GM06990 (cell line): ENCODE data around the gene DNM1.
A peak's percentile ranks its signal among the peaks of the same experiment; 100 is the strongest.

Source experiments
- DNase-seq: peaks from one replicate; pipeline ENCODE4 v3.0.0-alpha.2; 2011; ENCODE audit not compliant: insufficient read length; ENCODE audit errors: extremely low read depth
- H3K27me3 ChIP-seq: replicated peaks from 2 replicates; pipeline ENCODE4 v1.6.0; 2011; ENCODE audit warnings: low read length; ENCODE audit not compliant: control insufficient read depth, insufficient read depth
- H3K36me3 ChIP-seq: 2 replicates; pipeline ENCODE4 v1.5.1; 2011; ENCODE audit warnings: low read length; ENCODE audit not compliant: control insufficient read depth, insufficient read depth
- H3K4me3 ChIP-seq: replicated peaks from 2 replicates; pipeline ENCODE4 v1.5.1; 2011; ENCODE audit warnings: low read depth, mild to moderate bottlenecking, control low read depth, low read length
- TF ChIP-seq, protein P1 (sequence below): IDR thresholded peaks from 2 replicates; pipeline ENCODE4 v1.5.1; 2011; ENCODE audit warnings: low read length, control low read depth, mild to moderate bottlenecking, inconsistent platforms; ENCODE audit not compliant: insufficient read depth, poor library complexity, severe bottlenecking

Gene DNM1

DNA sequence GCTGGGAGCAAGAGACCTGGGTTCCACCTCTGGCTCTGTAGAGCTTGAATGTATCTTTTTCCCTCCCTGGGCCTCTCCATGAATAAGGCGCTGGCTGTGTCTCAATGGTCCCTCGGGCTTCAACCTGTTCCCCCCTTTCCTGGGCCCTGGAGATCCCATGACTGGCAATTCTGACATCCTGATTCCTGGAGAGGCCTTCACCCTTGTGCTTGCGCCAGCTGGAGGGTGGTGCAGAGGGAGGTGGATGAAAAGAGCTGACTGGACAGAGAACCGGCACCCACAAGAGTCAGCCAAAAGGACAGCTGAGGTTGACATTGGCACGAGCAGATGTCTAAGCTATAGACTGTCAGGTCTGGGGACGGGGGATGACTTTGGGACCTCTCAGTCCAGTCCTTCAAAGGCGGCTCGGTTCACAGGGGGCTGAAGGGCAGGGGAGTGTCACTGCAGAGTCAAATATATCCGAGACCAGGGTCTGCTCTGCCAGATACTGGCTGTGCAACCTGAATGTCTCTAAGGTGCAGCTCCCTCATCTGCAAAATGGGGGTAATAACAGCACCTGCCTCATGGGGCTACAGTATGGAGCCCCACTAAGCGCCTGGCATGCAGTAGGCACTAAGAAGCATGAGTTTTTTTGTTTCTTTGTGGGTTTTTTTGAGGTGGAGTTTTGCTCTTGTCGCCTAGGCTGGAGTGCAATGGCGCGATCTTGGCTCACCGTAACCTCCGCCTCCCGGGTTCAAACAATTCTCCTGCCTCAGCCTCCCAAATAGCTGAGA lies 13.8 kb downstream of the DNM1 start:
- TF ChIP-seq, protein P1, sequence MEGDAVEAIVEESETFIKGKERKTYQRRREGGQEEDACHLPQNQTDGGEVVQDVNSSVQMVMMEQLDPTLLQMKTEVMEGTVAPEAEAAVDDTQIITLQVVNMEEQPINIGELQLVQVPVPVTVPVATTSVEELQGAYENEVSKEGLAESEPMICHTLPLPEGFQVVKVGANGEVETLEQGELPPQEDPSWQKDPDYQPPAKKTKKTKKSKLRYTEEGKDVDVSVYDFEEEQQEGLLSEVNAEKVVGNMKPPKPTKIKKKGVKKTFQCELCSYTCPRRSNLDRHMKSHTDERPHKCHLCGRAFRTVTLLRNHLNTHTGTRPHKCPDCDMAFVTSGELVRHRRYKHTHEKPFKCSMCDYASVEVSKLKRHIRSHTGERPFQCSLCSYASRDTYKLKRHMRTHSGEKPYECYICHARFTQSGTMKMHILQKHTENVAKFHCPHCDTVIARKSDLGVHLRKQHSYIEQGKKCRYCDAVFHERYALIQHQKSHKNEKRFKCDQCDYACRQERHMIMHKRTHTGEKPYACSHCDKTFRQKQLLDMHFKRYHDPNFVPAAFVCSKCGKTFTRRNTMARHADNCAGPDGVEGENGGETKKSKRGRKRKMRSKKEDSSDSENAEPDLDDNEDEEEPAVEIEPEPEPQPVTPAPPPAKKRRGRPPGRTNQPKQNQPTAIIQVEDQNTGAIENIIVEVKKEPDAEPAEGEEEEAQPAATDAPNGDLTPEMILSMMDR: no peak
- Histone ChIP-seq H3K4me3 (no peak overlapping the region), H3K36me3 (no peaks in the 10 kb centered on the region), H3K27me3 (no peaks in the 10 kb centered on the region)
- no peak for DNase-seq

DNA sequence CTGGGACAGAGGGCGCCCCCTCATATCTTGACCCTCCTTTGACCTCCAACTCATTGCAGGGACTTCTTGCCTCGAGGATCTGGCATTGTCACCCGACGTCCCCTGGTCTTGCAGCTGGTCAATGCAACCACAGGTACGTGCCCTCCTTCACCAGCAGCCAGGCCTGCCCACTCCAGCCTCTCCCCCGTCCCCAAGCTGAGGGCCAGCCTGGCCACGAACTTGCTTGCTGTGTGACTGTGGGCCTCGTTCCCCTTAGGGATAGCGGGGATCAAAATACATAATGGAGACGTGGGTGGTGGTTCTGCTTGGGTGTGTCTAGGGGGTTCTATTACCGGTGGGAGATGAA lies 15.0 kb downstream of the DNM1 start:
- DNase-seq: no peak
- Histone ChIP-seq H3K27me3 (no peaks in the 10 kb centered on the region), H3K4me3 (peak overlapping the region; percentile 63), H3K36me3 (no peaks in the 10 kb centered on the region)
- TF ChIP-seq, protein P1: no peak

DNA sequence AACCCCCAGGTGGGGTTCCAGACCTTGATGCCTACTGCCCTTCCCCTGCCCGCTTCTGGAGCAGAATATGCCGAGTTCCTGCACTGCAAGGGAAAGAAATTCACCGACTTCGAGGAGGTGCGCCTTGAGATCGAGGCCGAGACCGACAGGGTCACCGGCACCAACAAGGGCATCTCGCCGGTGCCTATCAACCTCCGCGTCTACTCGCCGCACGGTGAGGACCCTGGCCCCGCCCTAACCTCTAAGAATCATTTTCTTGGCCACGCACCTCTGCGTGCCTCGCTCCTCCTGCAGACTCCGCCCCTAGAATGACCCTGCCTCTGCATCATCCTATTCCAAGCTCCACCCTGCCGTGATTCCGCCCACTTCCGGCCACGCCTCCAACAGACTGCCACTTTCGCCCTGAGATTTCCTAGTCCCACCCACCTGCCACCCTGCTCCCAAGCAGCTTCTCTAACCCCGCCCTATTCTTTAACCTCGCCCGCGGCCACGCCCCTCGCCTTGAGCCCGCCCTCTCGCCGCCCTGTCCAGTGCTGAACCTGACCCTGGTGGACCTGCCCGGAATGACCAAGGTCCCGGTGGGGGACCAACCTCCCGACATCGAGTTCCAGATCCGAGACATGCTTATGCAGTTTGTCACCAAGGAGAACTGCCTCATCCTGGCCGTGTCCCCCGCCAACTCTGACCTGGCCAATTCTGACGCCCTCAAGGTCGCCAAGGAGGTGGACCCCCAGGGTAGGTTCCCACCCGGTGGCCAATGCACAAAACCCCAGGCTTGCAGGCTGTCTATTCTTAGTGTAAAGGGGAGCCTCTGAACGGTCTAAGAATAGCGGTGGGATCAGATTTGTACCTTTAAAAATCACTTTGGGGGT lies 15.6 kb downstream of the DNM1 start:
- Histone ChIP-seq H3K27me3 (no peaks in the 10 kb centered on the region), H3K36me3 (no peaks in the 10 kb centered on the region), H3K4me3 (peak overlapping the region; percentile 63)
- TF ChIP-seq, protein P1: no peak
- DNase-seq: peak; percentile 91

DNA sequence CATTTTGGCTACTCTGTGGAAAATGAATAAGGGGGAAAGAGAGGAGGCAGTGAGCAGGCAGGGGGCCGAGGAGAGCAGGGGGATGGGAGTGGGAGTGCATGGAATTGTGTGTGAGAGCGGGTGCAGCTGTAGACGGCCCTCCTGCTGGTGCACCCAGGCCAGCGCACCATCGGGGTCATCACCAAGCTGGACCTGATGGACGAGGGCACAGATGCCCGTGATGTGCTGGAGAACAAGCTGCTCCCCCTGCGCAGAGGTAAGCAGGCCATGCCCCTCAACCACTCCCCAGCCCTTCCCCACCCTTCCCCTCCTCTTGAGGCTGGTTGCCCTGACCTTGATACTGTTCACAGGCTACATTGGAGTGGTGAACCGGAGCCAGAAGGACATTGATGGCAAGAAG lies 16.7 kb downstream of the DNM1 start:
- no peaks in the 10 kb centered on the region for H3K36me3 ChIP-seq
- TF ChIP-seq, protein P1: no peak
- no peak for DNase-seq
- H3K4me3 ChIP-seq: no peak overlapping the region
- no peaks in the 10 kb centered on the region; the same call in 1 of the 2 replicates for H3K27me3 ChIP-seq

DNA sequence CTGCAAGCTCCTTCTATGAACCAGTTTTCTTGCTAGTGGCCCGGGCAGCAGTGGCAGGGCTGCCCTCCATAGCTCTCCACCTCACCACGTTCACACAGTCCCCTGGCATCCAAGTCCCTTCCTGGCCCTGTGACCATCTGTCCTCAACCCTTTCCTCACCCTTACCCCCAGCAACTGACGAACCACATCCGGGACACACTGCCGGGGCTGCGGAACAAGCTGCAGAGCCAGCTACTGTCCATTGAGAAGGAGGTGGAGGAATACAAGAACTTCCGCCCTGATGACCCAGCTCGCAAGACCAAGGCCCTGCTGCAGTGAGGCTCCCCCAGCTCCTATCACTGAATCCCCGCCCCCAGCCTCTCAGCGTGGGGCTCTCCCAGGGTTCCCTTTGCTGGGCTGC lies 18.8 kb downstream of the DNM1 start:
- TF ChIP-seq, protein P1: no peak
- H3K36me3 ChIP-seq: no peaks in the 10 kb centered on the region
- no peak for DNase-seq
- no peak overlapping the region for H3K4me3 ChIP-seq
- H3K27me3 ChIP-seq: peaks cover 1% of the 10 kb centered on the region; the same call in 1 of the 2 replicates
